ENCODE data around the gene APBA2. TPM values are rescaled to one million over a fixed set of nuclear protein-coding genes. Genes with fewer than 3 reads are reported as not detected.

The APBA2 gene
- total RNA-seq, 1 experiment from 2014 or later, result not detected

DNA sequence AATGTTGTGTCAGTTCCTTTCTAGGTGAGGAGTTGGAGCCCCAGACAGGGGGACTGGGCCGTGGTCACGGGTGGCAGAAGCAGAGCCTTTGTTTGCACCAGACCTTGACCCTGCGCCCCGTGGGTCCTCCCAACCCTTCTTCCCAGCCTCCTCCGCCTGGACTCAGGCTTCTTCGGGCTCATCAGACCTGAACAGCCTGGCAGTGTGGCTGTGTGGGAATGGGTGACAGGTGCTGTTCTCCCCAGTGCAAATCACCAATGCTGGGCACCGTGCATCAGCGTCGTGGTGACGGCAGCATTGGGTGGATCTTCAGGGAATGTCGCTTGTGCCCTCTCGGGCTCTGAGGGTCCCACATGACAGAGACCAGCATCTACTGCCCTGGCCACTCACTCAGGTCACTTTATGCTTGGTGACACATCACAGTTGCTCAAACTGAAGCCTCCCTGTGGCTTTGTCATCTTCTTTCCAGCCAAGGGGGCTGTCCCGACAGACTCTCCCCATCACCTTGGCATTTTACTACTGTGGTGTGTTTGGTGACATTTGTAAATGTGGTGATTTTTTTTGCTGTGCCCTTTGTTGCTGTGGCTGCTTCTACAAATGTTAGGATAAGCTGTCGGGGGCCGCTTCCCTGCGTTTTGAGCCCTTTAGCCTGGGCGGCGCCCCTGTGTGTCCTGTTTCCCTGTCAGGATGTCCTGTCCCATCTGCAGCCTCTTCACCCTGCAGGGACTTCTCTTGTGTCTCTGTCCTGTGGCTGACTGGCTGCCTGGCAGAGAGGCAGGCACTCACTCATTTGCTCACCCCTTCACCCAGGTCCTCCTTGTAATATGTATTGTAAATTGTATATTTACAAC lies 14.5 kb downstream of the APBA2 start:
- no peak for DNase-seq
- BruUV-seq (replicated peaks), result no TSS peak

GRCh38 chr15:28900892-28901586 lies 15.3 kb downstream of the APBA2 start:
- CTCF ChIA-PET, result no interaction called here

More for the DNA sequence above, 14.5 kb downstream of the APBA2 start:
- Mint-ChIP-seq H3K4me1 (ENCODE audit: low read depth, unreplicated experiment) (no peaks in the 10 kb centered on the region), H3K27ac (ENCODE audit: unreplicated experiment) (no peak overlapping the region), H3K27me3 (ENCODE audit: insufficient read depth, unreplicated experiment) (peaks cover 17% of the 10 kb centered on the region), H3K36me3 (ENCODE audit: insufficient read depth, unreplicated experiment) (no peaks in the 10 kb centered on the region), H3K9me3 (ENCODE audit: unreplicated experiment) (no peaks in the 10 kb centered on the region), H3K4me3 (ENCODE audit: unreplicated experiment) (no peak overlapping the region)
- intact Hi-C loops (cut with micrococcal nuclease; ENCODE audit: unreplicated experiment), result no loop called here
- Histone ChIP-seq H3K4me1 (no peaks in the 10 kb centered on the region), H3K27me3 (replicated peaks; ENCODE audit: control insufficient read depth, insufficient read depth, low read length) (no peaks in the 10 kb centered on the region), H3K9me3 (no peaks in the 10 kb centered on the region; the same call in 1 of the 2 replicates), H3K36me3 (ENCODE audit: control insufficient read depth, insufficient read depth, low read length) (no peaks in the 10 kb centered on the region), H3K4me3 (ENCODE audit: low read depth, low read length) (no peak overlapping the region)
- TF ChIP-seq, protein P1, sequence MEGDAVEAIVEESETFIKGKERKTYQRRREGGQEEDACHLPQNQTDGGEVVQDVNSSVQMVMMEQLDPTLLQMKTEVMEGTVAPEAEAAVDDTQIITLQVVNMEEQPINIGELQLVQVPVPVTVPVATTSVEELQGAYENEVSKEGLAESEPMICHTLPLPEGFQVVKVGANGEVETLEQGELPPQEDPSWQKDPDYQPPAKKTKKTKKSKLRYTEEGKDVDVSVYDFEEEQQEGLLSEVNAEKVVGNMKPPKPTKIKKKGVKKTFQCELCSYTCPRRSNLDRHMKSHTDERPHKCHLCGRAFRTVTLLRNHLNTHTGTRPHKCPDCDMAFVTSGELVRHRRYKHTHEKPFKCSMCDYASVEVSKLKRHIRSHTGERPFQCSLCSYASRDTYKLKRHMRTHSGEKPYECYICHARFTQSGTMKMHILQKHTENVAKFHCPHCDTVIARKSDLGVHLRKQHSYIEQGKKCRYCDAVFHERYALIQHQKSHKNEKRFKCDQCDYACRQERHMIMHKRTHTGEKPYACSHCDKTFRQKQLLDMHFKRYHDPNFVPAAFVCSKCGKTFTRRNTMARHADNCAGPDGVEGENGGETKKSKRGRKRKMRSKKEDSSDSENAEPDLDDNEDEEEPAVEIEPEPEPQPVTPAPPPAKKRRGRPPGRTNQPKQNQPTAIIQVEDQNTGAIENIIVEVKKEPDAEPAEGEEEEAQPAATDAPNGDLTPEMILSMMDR (IDR thresholded peaks at IDR 0.05; ENCODE audit: insufficient read depth in 1 of 2, low read depth in 1 of 2, low read length in 1 of 2, severe bottlenecking in 1 of 2, unreplicated experiment in 1 of 2), result no peak
- ChIA-PET CTCF (no interaction called here), POLR2A (no interaction called here)

GRCh38 chr15:28901587-28901980 lies 15.8 kb downstream of the APBA2 start:
- BruUV-seq (replicated peaks), result no TSS peak
- Histone ChIP-seq H3K9me3 (no peaks in the 10 kb centered on the region; the same call in 1 of the 2 replicates), H3K27me3 (replicated peaks; ENCODE audit: control insufficient read depth, insufficient read depth, low read length) (no peaks in the 10 kb centered on the region), H3K4me1 (no peaks in the 10 kb centered on the region), H3K4me3 (ENCODE audit: low read depth, low read length) (no peak overlapping the region), H3K36me3 (ENCODE audit: control insufficient read depth, insufficient read depth, low read length) (no peaks in the 10 kb centered on the region)
- H3K4me1 Mint-ChIP-seq (ENCODE audit: low read depth, unreplicated experiment), result no peaks in the 10 kb centered on the region
- ChIA-PET POLR2A (no interaction called here), CTCF (no interaction called here)
- H3K27me3 Mint-ChIP-seq (ENCODE audit: insufficient read depth, unreplicated experiment), result peaks cover 19% of the 10 kb centered on the region
- TF ChIP-seq, protein P1 (IDR thresholded peaks at IDR 0.05; ENCODE audit: insufficient read depth in 1 of 2, low read depth in 1 of 2, low read length in 1 of 2, severe bottlenecking in 1 of 2, unreplicated experiment in 1 of 2), result no peak
- no peak overlapping the region for H3K4me3 Mint-ChIP-seq (ENCODE audit: unreplicated experiment)
- H3K9me3 Mint-ChIP-seq (ENCODE audit: unreplicated experiment), result no peaks in the 10 kb centered on the region
- no peak for DNase-seq
- H3K27ac Mint-ChIP-seq (ENCODE audit: unreplicated experiment), result no peak overlapping the region
- intact Hi-C loops (cut with micrococcal nuclease; ENCODE audit: unreplicated experiment), result no loop called here
- H3K36me3 Mint-ChIP-seq (ENCODE audit: insufficient read depth, unreplicated experiment), result no peaks in the 10 kb centered on the region

More at GRCh38 chr15:28900892-28901586, 15.3 kb downstream of the APBA2 start:
- Histone ChIP-seq H3K36me3 (ENCODE audit: control insufficient read depth, insufficient read depth, low read length) (no peaks in the 10 kb centered on the region), H3K9me3 (no peaks in the 10 kb centered on the region; the same call in 1 of the 2 replicates), H3K4me3 (ENCODE audit: low read depth, low read length) (no peak overlapping the region), H3K27me3 (replicated peaks; ENCODE audit: control insufficient read depth, insufficient read depth, low read length) (no peaks in the 10 kb centered on the region), H3K4me1 (no peaks in the 10 kb centered on the region)
- Mint-ChIP-seq H3K4me3 (ENCODE audit: unreplicated experiment) (no peak overlapping the region), H3K27me3 (ENCODE audit: insufficient read depth, unreplicated experiment) (peaks cover 17% of the 10 kb centered on the region), H3K4me1 (ENCODE audit: low read depth, unreplicated experiment) (no peaks in the 10 kb centered on the region), H3K9me3 (ENCODE audit: unreplicated experiment) (no peaks in the 10 kb centered on the region), H3K27ac (ENCODE audit: unreplicated experiment) (no peak overlapping the region), H3K36me3 (ENCODE audit: insufficient read depth, unreplicated experiment) (no peaks in the 10 kb centered on the region)
- TF ChIP-seq, protein P1 (IDR thresholded peaks at IDR 0.05; ENCODE audit: insufficient read depth in 1 of 2, low read depth in 1 of 2, low read length in 1 of 2, severe bottlenecking in 1 of 2, unreplicated experiment in 1 of 2), result no peak
- BruUV-seq (replicated peaks), result no TSS peak
- DNase-seq, result no peak
- POLR2A ChIA-PET, result no interaction called here
- intact Hi-C loops (cut with micrococcal nuclease; ENCODE audit: unreplicated experiment), result no loop called here
